Upper lobe of right lung (tissue), 1 donor: Measurements from ENCODE around the gene PXDN. TPM values are rescaled to one million over a fixed set of nuclear protein-coding genes. Genes with fewer than 3 reads are reported as not detected.

ENCODE experiments used
- ATAC-seq: fragments of 200-7000 bp; cut with Tn5 transposase; one replicate; pipeline ENCODE4 v1.9.1; 2020; ENCODE audit warnings: mild to moderate bottlenecking, moderate library complexity
- DNase-seq: peaks from one replicate; pipeline ENCODE4 v3.0.0-alpha.2; 2020
- H3K27ac ChIP-seq: fragments of 200-600 bp; one replicate; pipeline ENCODE4 v1.8.0; 2022
- H3K27me3 ChIP-seq: fragments of 200-600 bp; one replicate; pipeline ENCODE4 v1.8.0; 2022; ENCODE audit warnings: mild to moderate bottlenecking
- H3K36me3 ChIP-seq: fragments of 200-600 bp; one replicate; pipeline ENCODE4 v1.8.0; 2022
- H3K4me1 ChIP-seq: fragments of 200-600 bp; one replicate; pipeline ENCODE4 v1.8.0; 2022
- H3K4me3 ChIP-seq: fragments of 200-600 bp; one replicate; pipeline ENCODE4 v1.8.0; 2022; ENCODE audit warnings: mild to moderate bottlenecking
- H3K9me3 ChIP-seq: fragments of 200-600 bp; one replicate; pipeline ENCODE4 v1.8.0; 2022
- CTCF ChIP-seq: fragments of 200-600 bp; IDR thresholded peaks from one replicate; pipeline ENCODE4 v1.8.0; 2022; ENCODE audit warnings: antibody characterized with exemption
- intact Hi-C: fragments of 100-400 bp; cut with DNase I; formaldehyde crosslinking; loops from one replicate; pipeline ENCODE4 v1.11.0; 2022
- total RNA-seq: library from RNA; stranded (reverse); fragmentation: NEBNext Ultra II Directional; extraction: Animal tissue kit (Norgen Biotek cat#: 25700); gene quantifications from one replicate; pipeline ENCODE4 v1.2.1, GENCODE V29; 2021
- donor health status: DM: no; HTN: yes; CAD: no; lungs with severe emphysema.

PXDN gene
- total RNA-seq, 1 donor from 2014 or later: 58.4 TPM

DNA sequence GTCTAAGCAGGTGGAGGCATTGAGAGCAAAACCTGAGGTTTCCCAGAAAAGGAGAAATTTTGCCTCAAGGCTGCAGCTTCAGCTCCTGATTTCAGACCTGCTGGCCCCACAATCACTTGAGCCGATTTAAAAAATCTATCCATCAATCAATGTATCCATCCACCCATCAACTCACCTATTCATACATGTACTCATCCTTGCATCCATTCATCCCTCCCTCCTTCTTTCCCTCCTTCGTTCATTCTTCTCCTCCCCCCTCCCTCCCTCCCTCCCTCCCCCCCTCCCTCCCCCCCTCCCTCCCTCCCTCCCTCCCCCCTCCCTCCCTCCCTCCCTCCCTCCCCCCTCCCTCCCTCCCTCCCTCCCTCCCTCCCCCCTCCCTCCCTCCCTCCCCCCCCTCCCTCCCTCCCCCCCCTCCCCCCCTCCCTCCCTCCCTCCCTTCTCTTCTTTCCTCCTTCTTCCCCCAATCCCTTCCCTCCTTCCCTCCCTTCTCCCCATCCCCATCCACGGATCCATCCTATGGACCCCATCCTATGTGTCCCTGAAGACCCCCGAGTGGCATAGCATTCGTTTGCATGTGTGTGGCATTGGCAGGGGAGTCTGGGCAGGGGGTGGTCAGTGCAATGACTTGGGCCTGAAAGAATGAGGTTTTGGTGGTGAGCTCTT is 6.1 kb upstream of the PXDN start:
- no peaks in the 10 kb centered on the region for H3K36me3 ChIP-seq
- H3K4me1 ChIP-seq: peaks cover 1% of the 10 kb centered on the region
- ATAC-seq: no peak
- H3K9me3 ChIP-seq: no peaks in the 10 kb centered on the region
- intact Hi-C loops: no loop called here
- H3K27me3 ChIP-seq: peaks cover 4% of the 10 kb centered on the region
- DNase-seq: no peak
- no peak overlapping the region for H3K27ac ChIP-seq
- H3K4me3 ChIP-seq: no peak overlapping the region
- TF ChIP-seq CTCF: no peak

- H3K27me3 ChIP-seq: peaks cover 12% of the 10 kb centered on the region
- intact Hi-C loops: loop anchor here (10.0 kb wide), 1 partner anchor 75 kb away; no protein-coding TSS in a partner anchor
- no peaks in the 10 kb centered on the region for H3K9me3 ChIP-seq
- ATAC-seq (peak; percentile 54), DNase-seq (peak; percentile 63)
- H3K4me1 ChIP-seq: no peaks in the 10 kb centered on the region
- TF ChIP-seq CTCF: no peak
- no peak overlapping the region for H3K4me3 ChIP-seq
- no peak overlapping the region for H3K27ac ChIP-seq
- H3K36me3 ChIP-seq: no peaks in the 10 kb centered on the region
Measured at GRCh38 chr2:1749489-1750119, 5.3 kb upstream of the PXDN start.

DNA sequence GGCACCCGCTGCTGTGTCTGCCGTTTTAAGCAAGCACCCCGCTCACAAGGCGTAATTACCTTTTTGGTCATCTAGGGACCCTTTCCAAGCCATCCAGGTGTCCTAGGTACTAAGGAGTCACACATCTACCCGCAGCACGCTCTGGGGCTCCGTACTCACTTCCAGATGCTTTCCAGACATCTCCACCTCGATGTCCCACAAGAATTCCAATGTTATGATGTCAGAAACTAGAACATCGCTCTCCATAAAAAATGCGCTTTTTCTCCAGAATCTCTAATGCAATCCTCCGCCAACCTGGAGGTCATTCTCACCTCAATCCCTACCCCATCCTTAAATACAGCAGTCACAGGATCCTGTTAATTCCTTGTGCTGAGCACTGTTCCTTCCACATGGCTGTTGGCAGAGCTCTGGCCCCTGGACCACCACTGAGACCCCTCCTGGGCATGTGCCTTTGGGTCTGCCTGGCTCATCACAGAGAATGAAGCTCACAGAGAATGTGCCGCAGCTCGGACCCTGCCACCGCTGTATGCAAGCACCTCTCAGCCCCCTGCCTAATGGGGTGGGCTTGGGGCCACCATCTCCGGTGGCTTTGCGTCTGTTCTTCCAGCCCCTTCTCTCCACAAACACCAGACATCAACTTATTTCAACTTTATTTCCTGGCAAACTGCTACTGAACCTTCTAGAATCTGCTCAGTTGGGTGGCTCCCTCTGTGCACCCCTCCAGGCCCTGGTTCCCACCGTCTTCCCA is 4.6 kb upstream of the PXDN start:
- TF ChIP-seq CTCF: no peak
- Histone ChIP-seq H3K27me3 (peaks cover 18% of the 10 kb centered on the region), H3K9me3 (no peaks in the 10 kb centered on the region), H3K4me1 (no peaks in the 10 kb centered on the region), H3K36me3 (no peaks in the 10 kb centered on the region), H3K4me3 (no peak overlapping the region), H3K27ac (no peak overlapping the region)
- ATAC-seq (no peak), DNase-seq (peak; percentile 28)
- intact Hi-C loops: loop anchor here (10.0 kb wide), 1 partner anchor 74 kb away; no protein-coding TSS in a partner anchor

DNA sequence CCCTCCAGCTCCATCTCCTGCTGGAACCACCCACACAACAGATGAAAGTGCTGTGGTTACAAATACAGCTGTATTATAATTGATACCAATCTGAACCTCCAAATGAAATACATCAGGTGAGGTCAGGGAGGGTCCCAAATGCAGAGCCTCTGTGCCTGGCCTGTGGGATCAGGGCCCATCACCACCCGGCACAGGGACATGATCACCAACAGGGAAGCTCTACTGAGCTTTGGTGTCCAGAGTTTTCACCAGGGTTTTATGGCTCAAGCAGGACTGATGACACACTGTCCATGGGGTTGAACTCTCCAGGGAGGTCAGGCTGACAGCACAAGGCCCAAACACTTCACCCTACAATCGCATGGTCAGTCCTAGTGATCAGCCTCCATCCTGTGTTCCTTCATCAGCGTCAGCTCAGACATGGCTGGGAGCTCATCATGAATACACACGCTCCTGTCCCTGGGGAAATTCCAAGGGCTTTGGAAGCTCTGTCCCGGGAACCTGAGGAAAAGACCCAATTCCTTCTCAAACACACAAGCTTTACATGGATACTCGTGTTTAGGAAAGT is 3.9 kb upstream of the PXDN start:
- Histone ChIP-seq H3K27ac (no peak overlapping the region), H3K9me3 (no peaks in the 10 kb centered on the region), H3K4me3 (no peak overlapping the region), H3K27me3 (peaks cover 18% of the 10 kb centered on the region), H3K4me1 (no peaks in the 10 kb centered on the region), H3K36me3 (no peaks in the 10 kb centered on the region)
- no peak for ATAC-seq
- no peak for TF ChIP-seq CTCF
- intact Hi-C loops: loop anchor here (10.0 kb wide), 1 partner anchor 73 kb away; no protein-coding TSS in a partner anchor
- peak; percentile 43 for DNase-seq

DNA sequence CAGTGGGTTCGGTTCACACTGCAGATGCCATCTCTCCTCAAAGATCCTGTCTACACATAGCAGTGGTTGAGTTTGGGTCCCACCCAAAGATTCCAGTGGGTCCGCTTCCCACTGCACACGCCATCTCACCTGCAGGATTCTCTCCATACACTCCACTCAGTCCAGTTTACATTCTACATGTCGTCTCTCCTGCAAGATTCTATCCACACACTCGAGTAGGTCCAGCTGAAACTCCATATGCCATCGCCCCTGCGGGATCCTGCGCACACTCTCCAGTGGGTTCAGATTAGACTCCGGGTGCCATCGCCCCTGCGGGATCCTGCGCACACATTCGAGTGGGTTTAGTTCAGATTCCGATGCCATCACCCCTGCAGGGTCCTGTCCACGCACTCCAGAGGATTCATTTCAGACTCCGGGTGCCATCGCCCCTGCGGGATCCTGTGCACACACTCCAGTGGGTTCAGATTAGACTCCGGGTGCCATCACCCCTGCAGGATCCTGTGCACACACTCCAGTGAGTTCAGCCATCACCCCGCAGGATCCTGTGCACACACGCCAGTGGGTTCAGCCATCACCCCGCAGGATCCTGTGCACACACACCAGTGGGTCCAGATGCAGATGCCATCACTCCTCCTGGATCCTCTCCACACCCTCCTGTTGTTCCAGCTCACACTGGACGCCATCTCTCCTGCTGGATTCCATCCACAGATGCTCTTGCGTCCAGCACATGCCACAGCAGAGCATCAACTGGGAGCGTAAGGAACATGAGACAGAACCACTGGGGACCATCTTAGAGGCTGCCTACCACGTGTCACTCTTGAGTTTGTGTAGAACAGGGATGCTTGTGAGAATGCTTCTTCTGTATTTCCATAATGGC is 3.0 kb upstream of the PXDN start:
- no peaks in the 10 kb centered on the region for H3K9me3 ChIP-seq
- no peak for TF ChIP-seq CTCF
- H3K36me3 ChIP-seq: no peaks in the 10 kb centered on the region
- ATAC-seq (no peak), DNase-seq (peak; percentile 57)
- peaks cover 2% of the 10 kb centered on the region for H3K4me1 ChIP-seq
- H3K27me3 ChIP-seq: peaks cover 18% of the 10 kb centered on the region
- intact Hi-C loops: loop anchor here (10.0 kb wide), 1 partner anchor 73 kb away; no protein-coding TSS in a partner anchor
- H3K4me3 ChIP-seq: no peak overlapping the region
- no peak overlapping the region for H3K27ac ChIP-seq
